ENCODE data around the gene BOD1L2.

Gene BOD1L2

GRCh38 chr18:57198073-57198472 is 51.2 kb downstream of the BOD1L2 start:
- DNase-seq (ENCODE audit: low read depth, low spot score) = no peak
- H3K36me3 ChIP-seq (ENCODE audit: insufficient read depth, insufficient read length, low read length) = no peaks in the 10 kb centered on the region
- no peak overlapping the region for H3K9ac ChIP-seq (ENCODE audit: insufficient read length, low read depth)
- H3K27me3 ChIP-seq (ENCODE audit: insufficient read depth, insufficient read length) = no peaks in the 10 kb centered on the region
- no peaks in the 10 kb centered on the region for H3K9me3 ChIP-seq (ENCODE audit: insufficient read depth, low read length)
- H3K4me1 ChIP-seq (ENCODE audit: insufficient read depth, insufficient read length) = no peaks in the 10 kb centered on the region
- TF ChIP-seq SUZ12 (IDR thresholded peaks at IDR 0.05; ENCODE audit: extremely low read depth, insufficient read depth, insufficient read length) (no peak), ZNF274 (IDR thresholded peaks at IDR 0.05; ENCODE audit: low read depth, low read length) (no peak), YY1 (IDR thresholded peaks at IDR 0.05; ENCODE audit: insufficient read depth, insufficient read length) (no peak)
- no peak overlapping the region for H3K4me3 ChIP-seq (ENCODE audit: insufficient read length, low read depth)
